ENCODE data around the gene CIZ1.

Gene CIZ1

GRCh38 chr9:128192601-128193371 lies 1.4 kb upstream of the CIZ1 start:
- H3K36me3 ChIP-seq, result peaks cover 4% of the 10 kb centered on the region
- H3K4me1 ChIP-seq (ENCODE audit: control insufficient read depth in 1 of 2, insufficient read depth in 1 of 2, low read depth in 1 of 2, low read length in 1 of 2), result peaks cover 26 to 30% of the 10 kb centered on the region in 2 experiments
- no peaks in the 10 kb centered on the region for H3K9me3 ChIP-seq
- H3K27me3 ChIP-seq, result peaks cover 25% of the 10 kb centered on the region
- H3K27ac ChIP-seq, result no peak overlapping the region
- H3K4me3 ChIP-seq (ENCODE audit: low read depth in 1 of 2, low read length in 1 of 2), result peak overlapping the region in 1 of 2 experiments; percentile 80
- TF ChIP-seq, protein P1, sequence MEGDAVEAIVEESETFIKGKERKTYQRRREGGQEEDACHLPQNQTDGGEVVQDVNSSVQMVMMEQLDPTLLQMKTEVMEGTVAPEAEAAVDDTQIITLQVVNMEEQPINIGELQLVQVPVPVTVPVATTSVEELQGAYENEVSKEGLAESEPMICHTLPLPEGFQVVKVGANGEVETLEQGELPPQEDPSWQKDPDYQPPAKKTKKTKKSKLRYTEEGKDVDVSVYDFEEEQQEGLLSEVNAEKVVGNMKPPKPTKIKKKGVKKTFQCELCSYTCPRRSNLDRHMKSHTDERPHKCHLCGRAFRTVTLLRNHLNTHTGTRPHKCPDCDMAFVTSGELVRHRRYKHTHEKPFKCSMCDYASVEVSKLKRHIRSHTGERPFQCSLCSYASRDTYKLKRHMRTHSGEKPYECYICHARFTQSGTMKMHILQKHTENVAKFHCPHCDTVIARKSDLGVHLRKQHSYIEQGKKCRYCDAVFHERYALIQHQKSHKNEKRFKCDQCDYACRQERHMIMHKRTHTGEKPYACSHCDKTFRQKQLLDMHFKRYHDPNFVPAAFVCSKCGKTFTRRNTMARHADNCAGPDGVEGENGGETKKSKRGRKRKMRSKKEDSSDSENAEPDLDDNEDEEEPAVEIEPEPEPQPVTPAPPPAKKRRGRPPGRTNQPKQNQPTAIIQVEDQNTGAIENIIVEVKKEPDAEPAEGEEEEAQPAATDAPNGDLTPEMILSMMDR (IDR thresholded peaks at IDR 0.05), result no peak

- Histone ChIP-seq H3K9me3 (no peaks in the 10 kb centered on the region), H3K27ac (peak overlapping the region; percentile 69), H3K36me3 (peaks cover 16% of the 10 kb centered on the region), H3K27me3 (peaks cover 25% of the 10 kb centered on the region), H3K4me3 (ENCODE audit: low read depth in 1 of 2, low read length in 1 of 2) (peak overlapping the region; percentile 72 to 80), H3K4me1 (ENCODE audit: control insufficient read depth in 1 of 2, insufficient read depth in 1 of 2, low read depth in 1 of 2, low read length in 1 of 2) (peaks cover 26 to 30% of the 10 kb centered on the region in 2 experiments)
- TF ChIP-seq, protein P1 (IDR thresholded peaks at IDR 0.05), result no peak
Observed at GRCh38 chr9:128190516-128191405, 611 bp downstream of the CIZ1 start.

GRCh38 chr9:128190013-128190412 lies 1.4 kb downstream of the CIZ1 start:
- peaks cover 24% of the 10 kb centered on the region for H3K36me3 ChIP-seq
- no peaks in the 10 kb centered on the region for H3K9me3 ChIP-seq
- H3K27me3 ChIP-seq, result peaks cover 25% of the 10 kb centered on the region
- H3K4me3 ChIP-seq (ENCODE audit: low read depth in 1 of 2, low read length in 1 of 2), result no peak overlapping the region
- TF ChIP-seq, protein P1 (IDR thresholded peaks at IDR 0.05), result no peak
- H3K4me1 ChIP-seq (ENCODE audit: control insufficient read depth in 1 of 2, insufficient read depth in 1 of 2, low read depth in 1 of 2, low read length in 1 of 2), result peaks cover 26 to 30% of the 10 kb centered on the region in 2 experiments
- no peak overlapping the region for H3K27ac ChIP-seq

DNA sequence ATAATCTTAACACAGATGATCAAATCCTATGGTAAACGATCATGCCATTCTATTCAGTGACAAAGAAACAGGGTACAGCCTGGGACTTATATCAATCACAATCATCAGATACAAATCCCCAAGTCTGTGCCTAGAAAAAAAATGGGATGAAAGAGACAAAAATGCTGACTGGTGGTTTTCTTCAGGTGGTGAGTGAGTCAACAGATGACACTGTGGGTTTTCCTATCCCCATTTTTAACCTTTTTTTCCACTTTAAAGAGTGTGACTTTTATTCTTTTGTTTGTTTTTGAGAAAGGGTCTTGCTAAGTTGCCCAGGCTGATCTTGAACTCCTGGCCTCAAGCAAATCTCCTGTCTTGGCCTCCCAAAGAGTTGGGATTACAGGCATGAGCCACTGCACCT lies 3.2 kb downstream of the CIZ1 start:
- no peak overlapping the region for H3K27ac ChIP-seq
- H3K9me3 ChIP-seq, result no peaks in the 10 kb centered on the region
- H3K4me3 ChIP-seq (ENCODE audit: low read depth in 1 of 2, low read length in 1 of 2), result no peak overlapping the region
- peaks cover 41% of the 10 kb centered on the region for H3K36me3 ChIP-seq
- H3K27me3 ChIP-seq, result peaks cover 16% of the 10 kb centered on the region
- TF ChIP-seq, protein P1 (IDR thresholded peaks at IDR 0.05), result no peak
- H3K4me1 ChIP-seq (ENCODE audit: control insufficient read depth in 1 of 2, insufficient read depth in 1 of 2, low read depth in 1 of 2, low read length in 1 of 2), result peaks cover 26 to 30% of the 10 kb centered on the region in 2 experiments

DNA sequence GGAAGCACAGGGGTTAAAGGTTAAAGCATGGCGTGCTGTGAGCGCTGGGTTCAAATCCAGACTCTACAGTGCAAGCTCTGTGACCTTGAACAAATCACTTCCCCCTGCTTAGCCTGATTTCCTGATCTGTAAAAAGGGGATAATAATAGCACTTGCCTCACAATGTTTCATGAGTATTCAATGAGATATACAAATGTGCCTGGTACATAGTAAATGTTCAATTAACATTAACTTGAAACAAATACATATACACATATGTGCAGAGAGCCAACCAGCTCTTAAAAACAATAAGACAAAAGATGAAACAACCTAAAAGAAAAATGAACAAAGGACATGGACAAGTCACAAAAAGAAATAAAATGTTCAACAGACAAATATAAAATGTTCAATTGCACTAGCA lies 4.0 kb downstream of the CIZ1 start:
- Histone ChIP-seq H3K36me3 (peaks cover 49% of the 10 kb centered on the region), H3K4me1 (ENCODE audit: control insufficient read depth in 1 of 2, insufficient read depth in 1 of 2, low read depth in 1 of 2, low read length in 1 of 2) (peaks cover 18 to 23% of the 10 kb centered on the region in 2 experiments), H3K9me3 (no peaks in the 10 kb centered on the region), H3K27me3 (peaks cover 8% of the 10 kb centered on the region), H3K4me3 (ENCODE audit: low read depth in 1 of 2, low read length in 1 of 2) (no peak overlapping the region), H3K27ac (no peak overlapping the region)
- TF ChIP-seq, protein P1 (IDR thresholded peaks at IDR 0.05), result no peak

Data from neutrophil (primary cell).